HUDEP-2 (cell line): ENCODE measurements around the gene CD177.
"Not testable (repeated sequence)": the region's sequence is repeated elsewhere in the genome, so short reads cannot be mapped to it uniquely, and the experiment has no call there.

Experiments
- DNase-seq, 76 experiments: peaks; one replicate each; lab custom pipeline; 2025; ENCODE audit not compliant: unreplicated experiment in 76 of 76; lab: John Stamatoyannopoulos, UW

CD177 gene, protein sequence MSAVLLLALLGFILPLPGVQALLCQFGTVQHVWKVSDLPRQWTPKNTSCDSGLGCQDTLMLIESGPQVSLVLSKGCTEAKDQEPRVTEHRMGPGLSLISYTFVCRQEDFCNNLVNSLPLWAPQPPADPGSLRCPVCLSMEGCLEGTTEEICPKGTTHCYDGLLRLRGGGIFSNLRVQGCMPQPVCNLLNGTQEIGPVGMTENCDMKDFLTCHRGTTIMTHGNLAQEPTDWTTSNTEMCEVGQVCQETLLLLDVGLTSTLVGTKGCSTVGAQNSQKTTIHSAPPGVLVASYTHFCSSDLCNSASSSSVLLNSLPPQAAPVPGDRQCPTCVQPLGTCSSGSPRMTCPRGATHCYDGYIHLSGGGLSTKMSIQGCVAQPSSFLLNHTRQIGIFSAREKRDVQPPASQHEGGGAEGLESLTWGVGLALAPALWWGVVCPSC

DNA sequence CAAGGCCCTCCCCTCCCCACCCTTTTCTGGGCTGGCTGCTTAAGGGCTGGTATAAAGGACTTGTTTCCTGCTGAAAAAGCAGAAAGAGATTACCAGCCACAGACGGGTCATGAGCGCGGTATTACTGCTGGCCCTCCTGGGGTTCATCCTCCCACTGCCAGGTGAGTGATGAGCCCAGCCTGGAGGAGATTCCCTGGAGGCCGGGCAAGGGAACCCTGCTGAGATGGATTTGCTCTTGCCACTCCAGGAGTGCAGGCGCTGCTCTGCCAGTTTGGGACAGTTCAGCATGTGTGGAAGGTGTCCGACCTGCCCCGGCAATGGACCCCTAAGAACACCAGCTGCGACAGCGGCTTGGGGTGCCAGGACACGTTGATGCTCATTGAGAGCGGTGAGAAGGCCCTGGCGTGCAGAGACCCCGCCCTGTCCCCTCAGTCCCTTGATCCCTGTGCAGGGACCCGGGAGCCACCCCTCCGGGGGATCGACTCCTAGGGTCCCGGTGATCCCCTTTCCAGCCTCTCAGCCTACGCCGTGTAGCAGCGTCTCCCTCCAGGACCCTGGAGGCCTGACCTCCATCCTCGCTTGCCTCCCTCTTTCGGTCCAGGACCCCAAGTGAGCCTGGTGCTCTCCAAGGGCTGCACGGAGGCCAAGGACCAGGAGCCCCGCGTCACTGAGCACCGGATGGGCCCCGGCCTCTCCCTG is at the start of gene CD177:
Gene CD177 (plus strand): TSS at position 81 of the 699 bp plus-strand sequence. CDS start 29 bp downstream, at position 110.
- no peak for DNase-seq

DNA sequence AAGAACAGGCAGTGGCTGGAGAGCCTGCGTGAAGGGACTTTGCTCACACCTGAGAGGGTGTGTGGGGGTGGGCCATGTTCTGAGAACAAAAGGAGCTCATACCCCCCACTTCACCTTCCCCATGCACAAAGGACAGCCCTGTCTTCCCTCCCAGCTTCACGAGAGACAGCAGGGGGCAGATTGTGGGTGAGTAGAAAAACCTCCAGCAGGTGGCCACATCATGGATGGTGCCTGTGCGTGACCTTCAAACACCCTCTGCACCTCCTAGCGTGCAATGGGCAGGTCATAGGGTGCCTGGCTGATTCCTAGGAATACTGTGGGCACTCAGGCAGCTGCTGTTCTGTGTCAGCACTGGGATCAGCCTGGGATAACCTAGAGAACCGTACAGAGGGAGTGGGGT is 47.8 kb upstream of the CD177 start:
- peak in 3 of 76 experiments; percentile 4 to 22 (median 13) for DNase-seq

DNA sequence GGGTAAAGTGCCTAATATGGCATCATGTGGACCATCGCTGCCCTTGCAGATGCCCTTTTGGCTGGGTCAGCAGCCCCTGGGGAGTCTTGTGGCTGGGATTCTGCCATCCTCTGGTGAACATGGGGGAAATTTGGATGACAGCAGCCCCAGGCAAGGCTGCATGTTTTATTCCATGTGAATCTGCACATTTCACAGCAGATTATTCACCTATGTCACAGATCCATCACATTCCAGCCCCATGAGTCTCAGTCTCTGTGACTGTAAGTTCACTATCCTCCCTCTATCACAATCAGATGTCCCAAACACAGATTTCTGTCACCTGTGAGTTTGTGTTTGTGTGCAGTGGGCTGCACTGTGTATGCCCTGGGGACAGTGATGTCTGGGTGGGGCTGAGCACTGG is 47.4 kb upstream of the CD177 start:
- no peak for DNase-seq

DNA sequence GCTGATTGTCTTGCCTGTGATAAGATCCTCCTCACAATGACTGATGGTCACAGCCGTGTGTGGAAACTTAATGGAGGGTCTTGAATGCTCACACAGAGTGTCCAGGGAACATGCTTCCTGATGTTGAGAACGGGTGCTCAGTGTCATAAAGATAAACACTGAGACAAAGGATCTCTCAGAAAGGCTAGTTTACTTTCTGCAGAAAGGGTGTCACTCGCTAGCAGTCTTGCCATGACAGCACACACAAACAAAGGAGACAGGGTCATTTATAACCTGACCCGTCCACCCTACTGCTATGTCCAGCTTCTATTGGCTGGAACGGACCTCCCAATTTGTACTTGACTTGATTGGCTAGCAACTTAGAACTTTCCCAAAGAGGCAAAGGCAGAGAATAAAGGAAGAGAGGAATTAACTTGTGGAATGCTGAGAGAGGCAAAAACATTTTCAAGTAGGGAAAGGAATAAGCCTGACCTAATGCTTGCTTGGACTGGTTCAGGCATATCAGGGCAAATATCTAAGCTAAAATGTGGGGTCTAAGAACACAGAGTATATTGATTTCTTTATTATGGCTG is 45.2 kb upstream of the CD177 start:
- no peak for DNase-seq

DNA sequence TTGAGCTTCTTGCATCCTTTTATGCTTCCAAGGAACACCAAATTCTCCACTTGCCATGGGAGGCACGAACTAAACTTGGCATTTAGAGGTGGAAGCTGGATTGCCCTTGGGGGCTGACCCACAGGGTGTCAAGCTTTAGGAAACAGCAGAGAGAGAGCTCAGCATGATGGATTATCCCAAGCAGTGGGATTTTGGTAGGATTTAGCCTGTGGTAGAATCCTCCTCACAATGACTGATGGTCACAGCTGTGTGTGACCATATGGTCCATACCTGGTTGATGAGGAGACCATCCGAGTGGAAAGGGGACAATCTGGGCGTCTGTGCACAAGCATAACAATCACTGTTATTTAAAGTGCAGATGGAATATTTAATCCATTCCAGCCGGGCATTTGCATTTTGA is 44.0 kb upstream of the CD177 start:
- DNase-seq = no peak

DNA sequence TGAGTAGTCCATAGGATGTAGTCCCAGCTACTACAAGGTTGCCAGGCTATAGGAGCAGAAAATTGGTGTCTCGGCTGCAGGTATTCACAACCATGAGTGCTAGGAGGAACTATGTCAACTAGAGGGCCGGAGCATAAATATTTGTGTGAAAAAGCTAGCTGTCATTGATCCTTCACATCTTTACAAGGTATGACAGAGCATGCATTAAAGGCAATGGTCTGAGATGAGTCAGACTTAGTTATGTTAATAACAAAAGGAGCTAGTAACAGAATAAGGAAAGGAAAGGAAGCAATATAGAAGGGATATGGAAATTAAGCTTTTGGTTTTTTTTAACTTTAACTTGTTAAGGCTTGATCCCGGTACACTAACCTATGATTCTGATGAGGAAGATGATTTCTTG is 43.3 kb upstream of the CD177 start:
- no peak for DNase-seq

DNA sequence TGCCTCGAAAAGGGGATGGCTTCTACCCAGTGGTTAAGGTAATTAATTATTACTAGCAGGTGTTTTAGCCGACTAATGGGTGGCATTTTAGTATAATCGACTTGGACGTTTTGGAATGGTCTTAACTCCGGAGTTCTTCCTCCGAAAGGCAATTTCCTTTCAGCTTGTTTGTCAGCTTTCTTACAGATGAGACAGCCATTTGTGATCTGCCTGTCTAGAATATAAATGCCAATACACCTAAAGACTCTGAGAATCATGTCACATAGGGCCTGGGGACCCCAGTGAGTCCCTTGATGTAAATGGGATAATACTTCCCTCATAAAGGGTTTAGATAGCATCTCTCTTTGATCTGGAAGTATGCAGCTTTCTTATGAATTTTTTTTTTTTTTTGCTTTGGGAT is 42.2 kb upstream of the CD177 start:
- DNase-seq = no peak

DNA sequence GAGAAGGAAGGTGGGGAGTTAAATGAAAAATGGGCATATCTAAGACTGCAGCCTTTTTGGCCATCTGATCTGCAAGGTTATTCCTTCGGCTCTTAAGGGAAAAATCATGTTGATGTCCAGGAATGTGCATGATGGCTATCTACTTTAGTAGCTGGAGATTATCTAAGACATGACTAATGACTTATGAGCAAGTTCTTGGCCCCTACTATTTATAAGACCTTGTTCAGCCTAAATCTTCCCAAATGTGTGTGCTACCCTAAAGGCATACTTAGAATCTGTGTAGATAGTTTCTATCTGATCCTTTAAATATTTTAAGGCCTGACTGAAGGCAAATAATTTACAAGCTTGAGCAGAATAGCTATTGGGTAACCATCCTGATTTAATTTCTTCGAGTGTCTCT is 41.8 kb upstream of the CD177 start:
- DNase-seq = no peak

DNA sequence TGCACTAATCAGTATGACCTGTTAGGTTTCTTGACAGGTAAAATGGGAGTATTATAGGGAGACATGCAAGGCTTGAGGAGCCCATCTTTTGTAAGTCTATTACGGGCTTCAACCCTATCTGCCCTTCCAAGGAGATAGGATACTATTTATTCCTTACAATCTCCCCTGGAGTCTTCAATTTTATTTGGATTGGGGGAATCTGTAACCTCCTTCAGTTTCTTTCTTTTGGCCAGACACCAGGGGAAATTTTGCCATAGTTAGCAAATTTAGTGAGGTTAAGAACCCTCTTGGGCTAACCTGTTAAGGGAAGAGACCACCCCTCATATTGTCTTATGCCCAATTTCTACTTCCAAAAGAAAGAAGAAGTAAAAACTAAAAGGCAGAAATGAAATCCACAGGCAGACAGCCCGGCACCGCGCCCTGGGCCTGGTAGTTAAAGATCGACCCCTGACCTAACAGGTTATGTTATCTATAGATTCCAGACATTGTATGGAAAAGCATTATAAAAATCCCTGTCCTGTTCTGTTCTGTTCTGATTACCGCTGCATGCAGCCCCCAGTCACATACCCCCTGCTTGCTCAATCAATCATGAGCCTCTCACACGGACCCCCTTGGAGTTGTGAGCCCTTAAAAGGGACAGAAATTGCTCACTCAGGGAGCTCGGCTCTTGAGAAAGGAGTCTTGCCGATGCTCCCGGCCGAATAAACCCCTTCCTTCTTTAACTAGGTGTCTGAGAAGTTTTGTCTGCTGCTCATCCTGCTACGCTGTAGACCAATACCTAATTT is 39.6 kb upstream of the CD177 start:
- DNase-seq = no peak

DNA sequence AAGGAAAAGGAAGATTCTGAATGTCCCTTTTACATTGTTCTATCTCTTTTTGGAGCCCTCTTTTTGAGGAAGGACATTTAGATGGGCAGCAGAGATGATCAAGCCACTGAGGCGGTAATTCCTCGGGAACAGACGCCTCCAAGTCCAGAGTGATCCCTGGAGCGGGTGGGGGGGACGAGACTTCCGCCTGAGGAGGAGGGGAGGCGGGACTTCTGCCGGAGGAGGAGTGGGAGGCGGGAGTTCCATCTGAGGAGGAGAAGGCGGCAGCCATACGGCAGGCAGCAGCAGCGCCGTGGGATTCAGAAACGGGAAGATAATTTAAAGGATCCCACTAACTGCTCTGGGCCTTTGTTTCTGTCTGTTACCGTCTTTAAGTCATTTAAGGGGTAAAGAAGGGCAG is 37.6 kb upstream of the CD177 start:
- no peak for DNase-seq

DNA sequence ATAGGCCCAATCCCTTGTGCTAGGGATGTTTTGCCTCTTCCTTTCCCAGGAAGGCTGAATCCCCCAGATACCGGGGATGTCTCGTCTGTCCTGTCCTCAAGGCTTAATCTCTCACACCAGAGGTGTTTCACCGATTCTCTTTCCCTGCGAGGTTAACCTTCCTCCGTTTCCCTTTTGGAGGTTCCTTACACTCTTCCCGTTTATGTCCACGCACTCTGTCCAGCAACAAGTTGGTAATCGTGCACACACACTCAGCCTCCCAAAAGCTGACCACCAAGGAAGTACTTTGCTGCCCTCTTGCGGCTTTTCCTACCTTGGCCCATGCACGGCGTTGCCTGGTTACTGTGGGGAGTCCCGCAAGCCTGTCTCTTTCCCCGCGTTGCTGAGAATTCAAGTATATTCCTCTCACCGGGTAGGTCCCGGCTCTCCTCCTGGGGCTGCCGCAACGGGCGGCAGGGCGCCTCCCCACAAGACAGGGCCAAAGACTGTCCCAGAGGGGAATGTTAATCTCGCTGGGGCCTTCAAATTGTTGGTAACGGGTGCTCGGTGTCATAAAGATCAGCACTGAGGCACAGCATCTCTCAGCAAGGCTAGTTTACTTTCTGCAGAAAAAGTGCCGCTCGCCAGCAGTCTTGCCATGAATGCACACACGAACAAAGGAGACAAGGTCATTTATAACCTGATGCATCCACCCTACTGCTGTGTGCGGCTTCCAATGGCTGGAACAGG is 36.7 kb upstream of the CD177 start:
- peak in 15 of 76 experiments; percentile 4 to 60 (median 22) for DNase-seq

DNA sequence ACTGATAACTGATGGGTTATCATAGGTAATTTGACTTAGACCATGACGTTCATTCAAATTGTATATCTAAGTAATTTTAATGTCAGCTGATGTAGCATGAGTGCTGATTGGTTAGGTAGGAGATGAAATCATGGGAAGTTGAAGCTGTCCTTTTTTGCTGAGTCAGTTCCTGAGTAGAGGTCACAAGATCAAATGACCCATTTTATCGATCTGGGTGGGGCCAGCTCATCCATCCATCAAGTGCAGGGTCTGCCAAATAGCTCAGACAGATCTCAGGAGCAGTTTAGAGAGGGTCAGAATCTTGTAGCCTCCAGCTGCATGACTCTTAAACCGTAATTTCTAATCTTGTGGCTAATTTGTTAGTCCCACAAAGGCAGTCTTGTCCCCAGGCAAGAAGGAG is 35.3 kb upstream of the CD177 start:
- peak in 2 of 76 experiments; percentile 12 to 26 for DNase-seq

DNA sequence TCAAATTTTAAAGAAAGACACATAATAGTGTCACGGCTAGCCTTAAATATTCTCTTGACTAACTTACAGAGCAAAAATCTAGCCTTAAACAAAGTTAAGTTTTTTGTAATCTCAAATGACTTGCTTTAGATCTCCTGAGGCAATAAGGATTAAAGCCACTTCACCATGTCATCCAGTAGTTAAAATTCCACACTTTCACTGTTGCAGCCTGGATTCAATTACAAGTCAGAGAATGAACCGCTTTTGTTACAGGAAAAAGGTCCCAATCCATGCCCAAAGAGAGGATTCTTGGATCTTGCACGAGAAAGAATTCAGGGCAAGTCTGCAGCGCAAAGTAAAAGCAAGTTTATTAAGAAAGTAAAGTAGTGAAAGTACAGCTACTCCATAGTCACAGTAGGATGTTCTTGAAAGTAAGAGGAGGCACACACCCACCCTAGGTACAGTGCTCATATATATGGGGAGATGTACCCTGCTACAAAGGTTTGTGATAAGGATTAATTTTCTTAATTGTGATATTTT is 34.6 kb upstream of the CD177 start:
- DNase-seq = no peak

DNA sequence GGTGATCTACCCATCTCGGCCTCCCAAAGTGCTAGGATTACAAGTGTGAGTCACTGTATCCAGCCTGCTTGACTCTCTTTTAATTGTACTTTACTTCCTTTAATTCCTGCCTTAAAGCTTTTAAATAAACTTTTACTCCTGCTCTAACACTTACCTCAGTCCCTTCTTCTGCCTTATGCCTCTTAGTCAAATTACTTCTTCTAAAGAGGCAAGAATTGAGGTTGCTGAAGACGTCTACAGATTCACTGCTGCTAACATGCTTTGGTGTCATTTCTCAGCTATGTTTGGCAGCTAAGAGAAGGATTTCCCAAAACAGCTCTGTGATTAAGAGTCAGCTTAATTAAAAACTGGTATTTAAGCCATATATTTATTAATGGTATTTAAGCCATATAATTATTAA is 32.9 kb upstream of the CD177 start:
- DNase-seq = no peak

DNA sequence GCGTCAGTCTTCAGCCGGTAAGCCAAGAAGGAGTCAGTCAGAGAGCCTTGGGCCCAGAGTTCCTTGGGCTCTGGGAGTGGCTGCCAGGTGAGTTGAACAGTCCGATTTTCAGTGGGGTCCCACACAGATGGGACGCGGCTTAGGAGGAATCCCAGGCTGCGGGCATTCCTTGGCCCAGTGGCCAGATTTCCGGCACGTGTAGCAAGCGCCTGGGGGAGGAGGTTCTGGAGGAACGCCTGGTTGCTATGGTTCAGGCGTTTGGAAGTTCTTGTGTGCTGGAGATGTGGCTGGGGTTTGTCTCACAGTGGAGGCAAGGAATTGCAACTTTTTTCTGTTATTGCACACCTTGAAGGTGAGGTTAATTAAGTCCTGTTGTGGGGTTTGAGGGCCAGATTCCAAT is 26.7 kb upstream of the CD177 start:
- DNase-seq = not testable (repeated sequence)

DNA sequence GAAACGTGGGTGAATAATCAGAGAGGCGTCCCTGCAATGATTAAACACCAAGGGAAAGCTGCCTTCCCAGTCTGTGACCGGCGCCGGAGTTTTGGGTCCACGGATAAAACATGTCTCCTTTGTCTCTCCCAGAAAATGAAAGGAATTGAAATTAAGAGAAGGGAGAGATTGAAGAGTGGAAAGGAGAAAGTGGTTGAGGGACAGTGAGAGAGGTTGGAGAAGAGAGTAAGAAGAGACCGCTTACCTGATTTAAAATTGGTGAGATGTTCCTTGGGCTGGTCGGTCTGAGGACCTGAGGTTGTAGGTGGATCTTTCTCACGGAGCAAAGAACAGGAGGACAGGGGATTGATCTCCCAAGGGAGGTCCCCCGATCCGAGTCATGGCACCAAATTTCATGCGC is 24.9 kb upstream of the CD177 start:
- not testable (repeated sequence) for DNase-seq

DNA sequence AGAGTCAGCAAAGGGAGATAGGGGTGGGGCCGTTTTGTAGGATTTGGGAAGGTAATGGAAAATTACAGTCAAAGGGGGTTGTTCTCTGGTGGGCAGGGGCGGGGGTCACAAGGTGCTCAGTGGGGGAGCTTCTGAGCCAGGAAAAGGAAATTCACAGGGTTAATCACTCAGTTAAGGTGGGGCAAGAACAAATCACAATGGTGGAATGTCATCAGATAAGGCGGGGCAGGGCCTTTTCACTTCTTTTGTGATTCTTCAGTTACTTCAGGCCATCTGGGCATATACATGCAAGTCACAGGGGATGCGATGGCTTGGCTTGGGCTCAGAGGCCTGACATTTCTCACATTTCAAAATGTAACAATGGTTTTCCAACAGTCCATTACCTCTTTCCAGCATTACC is 24.4 kb upstream of the CD177 start:
- DNase-seq = not testable (repeated sequence)

DNA sequence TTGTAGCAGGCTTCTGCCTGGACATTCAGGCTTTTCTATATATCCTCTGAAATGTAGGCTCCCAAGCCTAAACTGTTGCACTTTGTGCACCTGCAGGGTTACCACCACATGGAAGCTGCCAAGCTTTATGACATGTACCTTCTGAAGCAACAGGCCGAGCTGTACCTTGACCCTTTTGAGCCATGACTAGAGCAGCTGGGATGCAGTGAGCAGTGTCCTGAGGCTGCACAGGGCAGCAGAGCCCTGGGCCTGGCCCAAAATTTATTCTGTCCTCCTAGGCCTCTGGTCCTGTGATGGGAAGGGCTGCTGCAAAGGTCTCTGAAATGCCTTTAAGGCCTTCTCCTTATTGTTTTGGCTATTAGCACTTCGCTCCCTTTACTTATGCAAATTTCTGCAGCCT is 23.5 kb upstream of the CD177 start:
- no peak for DNase-seq

DNA sequence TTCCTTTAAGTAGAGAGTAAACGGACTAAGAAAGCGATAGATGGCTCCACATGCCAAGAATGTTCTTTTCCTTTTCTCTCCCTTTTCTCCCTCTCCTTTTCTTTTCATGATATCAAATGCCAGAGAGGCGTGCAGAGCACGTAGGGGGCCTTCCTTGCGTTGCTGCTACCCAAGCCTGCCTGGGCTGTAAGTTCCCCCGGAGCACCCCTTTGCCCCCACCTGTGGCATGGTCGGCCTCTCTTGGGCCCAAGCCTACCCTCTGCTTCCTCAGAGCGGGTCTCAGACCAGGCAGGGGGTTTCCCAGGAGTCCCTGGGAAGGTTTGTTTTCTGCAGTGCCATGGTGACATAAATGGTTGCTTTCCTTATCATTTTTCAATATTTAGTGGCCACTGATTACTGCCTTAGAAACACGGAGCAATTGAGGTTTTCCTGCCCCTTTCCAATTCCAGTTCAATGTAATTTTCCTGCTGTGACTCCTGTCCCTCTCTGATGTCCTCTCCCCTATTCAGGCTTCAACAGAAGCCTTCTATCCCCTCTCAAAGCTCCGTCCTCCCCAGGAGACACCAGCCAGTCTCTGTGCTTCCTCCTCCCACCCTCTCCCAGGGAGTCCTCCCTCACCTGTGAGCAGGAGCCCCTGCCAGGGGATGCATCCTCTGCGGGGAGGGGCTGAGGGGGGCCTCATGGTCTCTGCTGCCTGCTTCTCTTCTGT is 22.6 kb upstream of the CD177 start:
- DNase-seq = no peak
